Heart left ventricle (tissue), 16 donors: ENCODE measurements around the gene ARPP19. TPM values are rescaled to one million over a fixed set of nuclear protein-coding genes. Genes with fewer than 3 reads are reported as not detected.
"Not testable (repeated sequence)": the region's sequence is repeated elsewhere in the genome, so short reads cannot be mapped to it uniquely, and the experiment has no call there.

Source experiments
- ATAC-seq, 4 donors: fragments of 200-7000 bp; cut with Tn5 transposase; one replicate each; pipeline ENCODE4 v1.9.1; 2020 to 2022; ENCODE audit warnings: moderate library complexity in 4 of 4, mild to moderate bottlenecking in 3 of 4, moderate number of reproducible peaks in 1 of 4
- DNase-seq, 5 donors: peaks; one replicate each; pipeline ENCODE4 v3.0.0-alpha.2; 2020
- H3K27ac ChIP-seq, 12 donors: fragments of 200-600 bp; sonication (generic) in 4 of 12; one replicate each; pipeline versions ENCODE4 v1.5.0 to v1.8.0; 2016 to 2022; ENCODE audit warnings: mild to moderate bottlenecking in 2 of 12
- H3K27me3 ChIP-seq, 9 donors: fragments of 200-600 bp; sonication (generic) in 2 of 9; one replicate each; pipeline versions ENCODE4 v1.5.1 to v1.8.0; 2016 to 2022; ENCODE audit warnings: mild to moderate bottlenecking in 3 of 9
- H3K36me3 ChIP-seq, 9 donors: fragments of 200-600 bp; sonication (generic) in 2 of 9; one replicate each; pipeline versions ENCODE4 v1.5.0 to v1.8.0; 2018 to 2022; ENCODE audit warnings: mild to moderate bottlenecking in 2 of 9
- H3K4me1 ChIP-seq, 12 donors: fragments of 200-600 bp; sonication (generic) in 4 of 12; one replicate each; pipeline versions ENCODE4 v1.5.0 to v1.8.0; 2016 to 2022; ENCODE audit warnings: mild to moderate bottlenecking in 3 of 12
- H3K4me3 ChIP-seq, 12 donors: fragments of 200-600 bp; sonication (generic) in 4 of 12; one replicate each; pipeline versions ENCODE4 v1.5.0 to v1.8.0; 2017 to 2022; ENCODE audit warnings: mild to moderate bottlenecking in 9 of 12, moderate library complexity in 4 of 12
- H3K9me3 ChIP-seq, 12 donors: fragments of 200-600 bp; sonication (generic) in 4 of 12; one replicate each; pipeline versions ENCODE4 v1.5.0 to v1.8.0; 2016 to 2022; ENCODE audit warnings: mild to moderate bottlenecking in 1 of 12
- CTCF ChIP-seq, 12 donors: fragments of 200-600 bp; sonication (generic) in 4 of 12; IDR thresholded peaks; one replicate each; pipeline versions ENCODE4 v1.5.0 to v1.8.0; 2018 to 2022; ENCODE audit warnings: antibody characterized with exemption in 12 of 12, mild to moderate bottlenecking in 5 of 12
- POLR2A ChIP-seq, 2 donors: fragments of 450-650 bp; IDR thresholded peaks; one replicate each; pipeline ENCODE4 v1.6.1; 2017; ENCODE audit warnings: antibody characterized with exemption in 2 of 2, mild to moderate bottlenecking in 2 of 2, moderate library complexity in 2 of 2
- WGBS, 4 donors: extraction: QIAGEN DNeasy Blood & Tissue Kit in 2 of 4; methylation state at CpG; one replicate each; pipeline versions ENCODE4 v1.1.5 to v1.1.7; 2013 to 2018; 5-methylcytosine and 5-hydroxymethylcytosine counted together
- intact Hi-C, 10 donors: fragments of 100-400 bp; cut with DNase I; formaldehyde crosslinking; loops; one replicate each; pipeline versions ENCODE4 v1.11.1 to v1.14.2; 2022
- polyA plus RNA-seq, 2 donors: library from polyadenylated mRNA; stranded (reverse); fragments of 200-250 nt; gene quantifications; one replicate each; pipeline ENCODE4 v1.2.3, GENCODE V29; 2013
- total RNA-seq, 9 donors: library from RNA; depleted of rRNA in 2 of 9; stranded (reverse); fragments of >200 nt in 2 of 9; fragmentation: NEBNext Ultra II Directional in 3 of 9; extraction: Animal tissue kit (Norgen Biotek cat#: 25700) in 3 of 9; gene quantifications; one replicate each; pipeline versions ENCODE4 v1.1.0 to v1.2.4, GENCODE V29; 2016 to 2023
- donor health status: ischemic (EF 13 %, LVEDD 7.1; RV severe dilation, severe dysfunction).
- donor health status: healthy with polysubstance abuse.
- donor health status: DM: no; HTN: yes; CAD: no.
- donor health status: DM: no; HTN: no; CAD: no.
- donor health status: ischemic (EF 25% LVEDD 6.9; RV normal size, moderate dysfunction).
- donor health status: ischemic (EF 25% LVEDD 5.7; RV mildly dilated, moderate dysfunction).
- donor health status: healthy.
- donor health status: DM: yes; HTN: yes; CAD: no.
- donor health status: ischemic (EF 35%, LVEDD 5.7; RV mildly dilated, moderate dysfunction).
- donor health status: nonischemic (EF 11% LVEDD 7.7; RV severe dilation, severe dysfunction).
- donor health status: DM: yes; HTN: yes; CAD: no.
- donor health status: PGD.
- donor health status: ischemic (EF 29% LVEDD 5.4; RV normal size, mild dysfunction).
- donor health status: nonischemic (EF 23%, LVEDD 6.1; RV moderate dilation, normal function).

ARPP19 gene
- total and polyA plus RNA-seq, 11 donors: 28.5 to 182 (median 147) TPM

- H3K36me3 ChIP-seq: no peaks in the 10 kb centered on the region
- no peak for DNase-seq
- H3K9me3 ChIP-seq: no peaks in the 10 kb centered on the region
- intact Hi-C loops: loop anchor here in 1 of 10 donors (10.0 kb wide), 1 partner anchor 104 kb away; no protein-coding TSS in a partner anchor
- H3K4me3 ChIP-seq: no peak overlapping the region
- no peak for ATAC-seq
- H3K27me3 ChIP-seq: no peaks in the 10 kb centered on the region
- peak overlapping the region in 1 of 12 donors; percentile 58 for H3K27ac ChIP-seq
- TF ChIP-seq POLR2A (IDR thresholded peaks at IDR 0.05) (no peak), CTCF (IDR thresholded peaks at IDR 0.05) (no peak)
- 71 to 72% (median 72%) methylated on average over 8 of the region's 8 CpGs for WGBS, 4 donors
- H3K4me1 ChIP-seq: peaks cover 0 to 56% (median 4%) of the 10 kb centered on the region in 12 donors
These were observed 50.1 kb downstream of the ARPP19 start for GRCh38 chr15:52518487-52519371.

GRCh38 chr15:52517014-52517413 is 51.8 kb downstream of the ARPP19 start:
- WGBS, 4 donors: 89 to 100% (median 95%) methylated on average over 1 of the region's 1 CpG
- peaks cover 0 to 40% (median 3%) of the 10 kb centered on the region in 12 donors for H3K4me1 ChIP-seq
- TF ChIP-seq POLR2A (IDR thresholded peaks at IDR 0.05): no peak
- TF ChIP-seq CTCF (IDR thresholded peaks at IDR 0.05): no peak

GRCh38 chr15:52515343-52515742 is 53.5 kb downstream of the ARPP19 start:
- WGBS, 4 donors: 70 to 80% (median 75%) methylated on average over 2 of the region's 2 CpGs
- no peak for ATAC-seq
- TF ChIP-seq CTCF (IDR thresholded peaks at IDR 0.05): no peak
- TF ChIP-seq POLR2A (IDR thresholded peaks at IDR 0.05): no peak
- Histone ChIP-seq H3K4me1 (peaks cover 0 to 31% (median 3%) of the 10 kb centered on the region in 12 donors), H3K27ac (no peak overlapping the region), H3K4me3 (no peak overlapping the region), H3K36me3 (no peaks in the 10 kb centered on the region), H3K9me3 (no peaks in the 10 kb centered on the region), H3K27me3 (no peaks in the 10 kb centered on the region)
- intact Hi-C loops: loop anchor here in 1 of 10 donors (10.0 kb wide), 1 partner anchor 101 kb away; no protein-coding TSS in a partner anchor
- no peak for DNase-seq

More at GRCh38 chr15:52517014-52517413, 51.8 kb downstream of the ARPP19 start:
- Histone ChIP-seq H3K27me3 (no peaks in the 10 kb centered on the region), H3K9me3 (no peaks in the 10 kb centered on the region), H3K27ac (no peak overlapping the region), H3K36me3 (no peaks in the 10 kb centered on the region), H3K4me3 (no peak overlapping the region)
- intact Hi-C loops: loop anchor here in 1 of 10 donors (10.0 kb wide), 1 partner anchor 102 kb away; no protein-coding TSS in a partner anchor
- ATAC-seq (no peak), DNase-seq (no peak)

GRCh38 chr15:52514482-52514881 is 54.3 kb downstream of the ARPP19 start:
- ATAC-seq: no peak
- H3K9me3 ChIP-seq: no peaks in the 10 kb centered on the region
- H3K4me1 ChIP-seq: peaks cover 0 to 31% (median 3%) of the 10 kb centered on the region in 12 donors
- H3K27ac ChIP-seq: no peak overlapping the region
- H3K36me3 ChIP-seq: no peaks in the 10 kb centered on the region
- H3K4me3 ChIP-seq: no peak overlapping the region
- intact Hi-C loops: loop anchor here in 1 of 10 donors (10.0 kb wide), 1 partner anchor 100 kb away; no protein-coding TSS in a partner anchor
- no peak for DNase-seq
- no peaks in the 10 kb centered on the region for H3K27me3 ChIP-seq
- WGBS, 4 donors: 90 to 98% (median 92%) methylated on average over 1 of the region's 1 CpG
- TF ChIP-seq POLR2A (IDR thresholded peaks at IDR 0.05): no peak
- no peak for TF ChIP-seq CTCF (IDR thresholded peaks at IDR 0.05)

GRCh38 chr15:52512869-52513268 is 56.0 kb downstream of the ARPP19 start:
- DNase-seq, H3K27ac ChIP-seq, H3K27me3 ChIP-seq, H3K4me3 ChIP-seq, H3K36me3 ChIP-seq, ATAC-seq, H3K9me3 ChIP-seq: not testable (repeated sequence)
- intact Hi-C loops: loop anchor here in 1 of 10 donors (10.0 kb wide), 1 partner anchor 98 kb away; no protein-coding TSS in a partner anchor
- WGBS, 4 donors: 91 to 92% (median 92%) methylated on average over 8 of the region's 8 CpGs
- peaks cover 0 to 27% (median 5%) of the 10 kb centered on the region in 12 donors for H3K4me1 ChIP-seq
